Activated gamma-delta T cell treated with anti-CD3 and anti-CD28 coated beads, Interleukin-2, amount 50 U/mL, for 16 hours (primary cell): ENCODE data around the gene IGFBP1.

Experiments
- DNase-seq: peaks from one replicate; pipeline ENCODE4 v3.0.0-alpha.2; 2020; ENCODE audit warnings: low read depth

IGFBP1 gene

GRCh38 chr7:45881280-45881758 is 7.0 kb upstream of the IGFBP1 start:
- no peak for DNase-seq

- no peak for DNase-seq
These were observed 6.4 kb upstream of the IGFBP1 start for GRCh38 chr7:45881759-45882464.

GRCh38 chr7:45882465-45882810 is 5.8 kb upstream of the IGFBP1 start:
- no peak for DNase-seq

GRCh38 chr7:45884136-45884535 is 4.2 kb upstream of the IGFBP1 start:
- DNase-seq = no peak

- DNase-seq = no peak
These were observed 2.9 kb upstream of the IGFBP1 start for GRCh38 chr7:45885264-45885882.

GRCh38 chr7:45886931-45887667 is 1.2 kb upstream of the IGFBP1 start:
- no peak for DNase-seq

GRCh38 chr7:45888993-45889366 is 692 bp downstream of the IGFBP1 start:
- DNase-seq = no peak

- no peak for DNase-seq
These were observed 1.2 kb downstream of the IGFBP1 start for GRCh38 chr7:45889367-45890067.

GRCh38 chr7:45890125-45890901 is 2.0 kb downstream of the IGFBP1 start:
- no peak for DNase-seq

- no peak for DNase-seq
These were observed 2.7 kb downstream of the IGFBP1 start for GRCh38 chr7:45890902-45891461.

- DNase-seq = no peak
These were observed 3.4 kb downstream of the IGFBP1 start for GRCh38 chr7:45891462-45892402.

- no peak for DNase-seq
These were observed 4.2 kb downstream of the IGFBP1 start for GRCh38 chr7:45892407-45893035.

GRCh38 chr7:45893374-45893995 is 5.2 kb downstream of the IGFBP1 start:
- no peak for DNase-seq

GRCh38 chr7:45893996-45894664 is 5.8 kb downstream of the IGFBP1 start:
- DNase-seq = no peak

- DNase-seq = no peak
These were observed 6.4 kb downstream of the IGFBP1 start for GRCh38 chr7:45894665-45895062.

- no peak for DNase-seq
These were observed 8.9 kb downstream of the IGFBP1 start for GRCh38 chr7:45897042-45897690.

- DNase-seq = no peak
These were observed 9.9 kb downstream of the IGFBP1 start for GRCh38 chr7:45898222-45898621.

GRCh38 chr7:45901566-45901965 is 13.3 kb downstream of the IGFBP1 start:
- DNase-seq = no peak
